H1 (cell line): ENCODE data around the gene BCO2. TPM values are rescaled to one million over a fixed set of nuclear protein-coding genes. Genes with fewer than 3 reads are reported as not detected.

Source experiments
- EP300 ChIP-seq, 2 experiments: IDR thresholded peaks; 1 replicate in 1 of 2; 2 replicates in 1 of 2; pipeline ENCODE4 v1.6.1; 2011 to 2012; ENCODE audit warnings: low read depth in 2 of 2, low read length in 2 of 2, mild to moderate bottlenecking in 2 of 2, borderline replicate concordance in 1 of 2, inconsistent platforms in 1 of 2, moderate library complexity in 1 of 2
- GABPA ChIP-seq: IDR thresholded peaks from 2 replicates; pipeline ENCODE4 v1.6.1; 2011; ENCODE audit warnings: mild to moderate bottlenecking, low read length, moderate library complexity, borderline replicate concordance; ENCODE audit not compliant: insufficient read depth
- HDAC2 ChIP-seq, 2 experiments: fragments of 300-600 bp in 1 of 2; sonication (generic) in 1 of 2; IDR thresholded peaks; 2 replicates each; pipeline ENCODE4 v1.6.1; 2011 to 2012; ENCODE audit warnings: low read depth in 2 of 2, low read length in 2 of 2, mild to moderate bottlenecking in 2 of 2, moderate library complexity in 2 of 2, borderline replicate concordance in 1 of 2, inconsistent platforms in 1 of 2
- SRF ChIP-seq: IDR thresholded peaks from 2 replicates; pipeline ENCODE4 v1.6.1; 2011; ENCODE audit warnings: mild to moderate bottlenecking, low read depth, low read length, moderate library complexity
- TEAD4 ChIP-seq: IDR thresholded peaks from 2 replicates; pipeline ENCODE4 v1.6.1; 2012; ENCODE audit warnings: low read depth, low read length, inconsistent platforms, mixed read lengths
- polyA plus RNA-seq, 7 experiments: library from polyadenylated mRNA; depleted of rRNA in 3 of 7; stranded (reverse) in 5 of 7; unstranded in 2 of 7; fragments of >200 nt in 5 of 7; fragments of 200-250 nt in 2 of 7; gene quantifications; 1 replicate in 5 of 7; 2 replicates in 1 of 7; 4 replicates in 1 of 7; pipeline versions ENCODE4 v1.2.1 to v1.2.3, GENCODE V29; 2011 to 2013; ENCODE audit warnings: missing spikeins in 2 of 7, mixed read lengths in 2 of 7
- total RNA-seq: library from RNA; stranded (reverse); fragmentation: NEBNext Ultra II Directional; extraction: Animal tissue kit (Norgen Biotek cat#: 25700); gene quantifications from 2 replicates; pipeline ENCODE4 v1.2.1, GENCODE V29; 2021

The BCO2 gene
- total and polyA plus RNA-seq, 2 of the 8 experiments (the other 6 are each of a cell fraction or from before 2014, with no cell fraction given), result 0.42 to 0.82 TPM

- TF ChIP-seq SRF (no peak), GABPA (no peak), EP300 (IDR thresholded peaks at IDR 0.05; ENCODE audit: borderline replicate concordance in 1 of 2, low read depth in 2 of 2, low read length in 2 of 2) (no peak), HDAC2 (IDR thresholded peaks at IDR 0.05; ENCODE audit: borderline replicate concordance in 1 of 2, low read depth in 2 of 2, low read length in 2 of 2) (no peak), TEAD4 (no peak)
Observed at GRCh38 chr11:112160091-112160848, 15.0 kb upstream of the BCO2 start (continued).
